ENCODE results near the gene RAVER1.

GRCh38 chr19:10283301-10284064 is 49.8 kb downstream of the RAVER1 start:
- no peak for TF ChIP-seq POLR2A (IDR thresholded peaks at IDR 0.05)
- TF ChIP-seq, protein P1, sequence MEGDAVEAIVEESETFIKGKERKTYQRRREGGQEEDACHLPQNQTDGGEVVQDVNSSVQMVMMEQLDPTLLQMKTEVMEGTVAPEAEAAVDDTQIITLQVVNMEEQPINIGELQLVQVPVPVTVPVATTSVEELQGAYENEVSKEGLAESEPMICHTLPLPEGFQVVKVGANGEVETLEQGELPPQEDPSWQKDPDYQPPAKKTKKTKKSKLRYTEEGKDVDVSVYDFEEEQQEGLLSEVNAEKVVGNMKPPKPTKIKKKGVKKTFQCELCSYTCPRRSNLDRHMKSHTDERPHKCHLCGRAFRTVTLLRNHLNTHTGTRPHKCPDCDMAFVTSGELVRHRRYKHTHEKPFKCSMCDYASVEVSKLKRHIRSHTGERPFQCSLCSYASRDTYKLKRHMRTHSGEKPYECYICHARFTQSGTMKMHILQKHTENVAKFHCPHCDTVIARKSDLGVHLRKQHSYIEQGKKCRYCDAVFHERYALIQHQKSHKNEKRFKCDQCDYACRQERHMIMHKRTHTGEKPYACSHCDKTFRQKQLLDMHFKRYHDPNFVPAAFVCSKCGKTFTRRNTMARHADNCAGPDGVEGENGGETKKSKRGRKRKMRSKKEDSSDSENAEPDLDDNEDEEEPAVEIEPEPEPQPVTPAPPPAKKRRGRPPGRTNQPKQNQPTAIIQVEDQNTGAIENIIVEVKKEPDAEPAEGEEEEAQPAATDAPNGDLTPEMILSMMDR (IDR thresholded peaks at IDR 0.05) = no peak

Measured in tibial nerve (tissue), 3 donors.